SK-MEL-5 (cell line): Measurements from ENCODE around the gene NIPBL. TPM values are rescaled to one million over a fixed set of nuclear protein-coding genes. Genes with fewer than 3 reads are reported as not detected.
"Not testable (repeated sequence)": the region's sequence is repeated elsewhere in the genome, so short reads cannot be mapped to it uniquely, and the experiment has no call there.

Experiments
- DNase-seq: peaks from one replicate; pipeline ENCODE4 v3.0.0-alpha.2; 2016; ENCODE audit warnings: low read depth, low spot score
- in situ Hi-C: cut with HindIII; loops from 2 replicates; pipeline ENCODE4 v1.10.0; 2016; ENCODE audit warnings: low sequenced_read_pairs, high pct_unique_total_duplicates, low pct_unique_long_range_greater_than_20kb
- total RNA-seq: library from RNA; depleted of rRNA; stranded (reverse); fragments of >200 nt; shearing (Covaris generic); gene quantifications from 2 replicates; pipeline ENCODE4 v1.2.3, GENCODE V29; 2014

NIPBL gene
- total RNA-seq, 1 experiment from 2014 or later = 21.2 TPM

- DNase-seq, in situ Hi-C loops: not testable (repeated sequence)
Measured at GRCh38 chr5:36892085-36892830, 15.7 kb downstream of the NIPBL start.

GRCh38 chr5:36894954-36895353 is 18.4 kb downstream of the NIPBL start:
- no peak for DNase-seq
- in situ Hi-C loops = no loop called here

- no peak for DNase-seq
- in situ Hi-C loops = no loop called here
Measured at GRCh38 chr5:36896476-36896875, 19.9 kb downstream of the NIPBL start.

- in situ Hi-C loops = no loop called here
- no peak for DNase-seq
Measured at GRCh38 chr5:36897616-36898015, 21.0 kb downstream of the NIPBL start.

GRCh38 chr5:36899860-36900259 is 23.3 kb downstream of the NIPBL start:
- DNase-seq = no peak

GRCh38 chr5:36900283-36900682 is 23.7 kb downstream of the NIPBL start:
- in situ Hi-C loops = no loop called here
- DNase-seq = no peak

More at GRCh38 chr5:36899860-36900259, 23.3 kb downstream of the NIPBL start:
- in situ Hi-C loops = no loop called here

- DNase-seq, in situ Hi-C loops: not testable (repeated sequence)
Measured at GRCh38 chr5:36901077-36901476, 24.5 kb downstream of the NIPBL start.

GRCh38 chr5:36901856-36902255 is 25.3 kb downstream of the NIPBL start:
- in situ Hi-C loops = no loop called here
- no peak for DNase-seq

GRCh38 chr5:36902353-36902752 is 25.8 kb downstream of the NIPBL start:
- in situ Hi-C loops = no loop called here
- DNase-seq = no peak

GRCh38 chr5:36904677-36905076 is 28.1 kb downstream of the NIPBL start:
- no peak for DNase-seq
- in situ Hi-C loops = no loop called here

- in situ Hi-C loops = no loop called here
- no peak for DNase-seq
Measured at GRCh38 chr5:36908544-36909260, 32.1 kb downstream of the NIPBL start.

GRCh38 chr5:36915653-36916052 is 39.1 kb downstream of the NIPBL start:
- in situ Hi-C loops = no loop called here
- DNase-seq = no peak

GRCh38 chr5:36916614-36917013 is 40.0 kb downstream of the NIPBL start:
- in situ Hi-C loops, DNase-seq: not testable (repeated sequence)

- in situ Hi-C loops, DNase-seq: not testable (repeated sequence)
Measured at GRCh38 chr5:36917358-36917757, 40.8 kb downstream of the NIPBL start.

GRCh38 chr5:36919238-36919637 is 42.7 kb downstream of the NIPBL start:
- in situ Hi-C loops = no loop called here
- no peak for DNase-seq

GRCh38 chr5:36919650-36920049 is 43.1 kb downstream of the NIPBL start:
- in situ Hi-C loops = no loop called here
- no peak for DNase-seq

- in situ Hi-C loops = no loop called here
- DNase-seq = no peak
Measured at GRCh38 chr5:36928947-36929346, 52.4 kb downstream of the NIPBL start.

GRCh38 chr5:36929438-36929837 is 52.9 kb downstream of the NIPBL start:
- in situ Hi-C loops = no loop called here
- DNase-seq = no peak

GRCh38 chr5:36932056-36932455 is 55.5 kb downstream of the NIPBL start:
- DNase-seq = no peak
- in situ Hi-C loops = no loop called here
